Measurements from ENCODE around the gene MSX2.

DNA sequence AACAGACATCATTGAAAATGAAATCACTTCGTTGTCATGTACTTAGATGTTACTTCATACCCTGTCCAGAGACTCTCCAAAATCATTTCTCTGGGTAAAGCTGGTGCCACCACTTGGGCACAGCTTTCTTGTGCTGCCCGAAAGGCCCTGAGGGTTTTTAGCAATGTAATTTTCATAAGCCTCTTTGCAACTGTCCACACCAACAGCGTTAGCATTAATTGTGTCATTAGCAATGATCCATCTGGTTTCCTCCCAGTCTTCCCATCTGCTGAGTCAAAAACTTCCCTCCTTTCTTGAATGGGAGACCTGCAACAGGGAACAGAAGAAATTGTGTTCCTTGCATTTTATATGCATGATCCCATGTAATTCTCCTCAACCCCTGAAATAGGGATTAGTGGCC is 8.6 kb upstream of the MSX2 start:
- TF ChIP-seq CTCF (IDR thresholded peaks at IDR 0.05) (no peak), EZH2 (IDR thresholded peaks at IDR 0.05; ENCODE audit: borderline replicate concordance, insufficient read depth, low read depth, low read length, poor library complexity, severe bottlenecking) (no peak)
